NCI-H446 (cell line): ENCODE results near the gene RRAGD.

Source experiments
- DNase-seq, 2 experiments: peaks; one replicate each; lab custom pipeline; 2025; lab: John Stamatoyannopoulos, UW

RRAGD gene

GRCh38 chr6:89375427-89376267 lies 36.4 kb downstream of the RRAGD start:
- DNase-seq = peak in 1 of 2 experiments; percentile 41

GRCh38 chr6:89372506-89372901 lies 39.6 kb downstream of the RRAGD start:
- no peak for DNase-seq

DNA sequence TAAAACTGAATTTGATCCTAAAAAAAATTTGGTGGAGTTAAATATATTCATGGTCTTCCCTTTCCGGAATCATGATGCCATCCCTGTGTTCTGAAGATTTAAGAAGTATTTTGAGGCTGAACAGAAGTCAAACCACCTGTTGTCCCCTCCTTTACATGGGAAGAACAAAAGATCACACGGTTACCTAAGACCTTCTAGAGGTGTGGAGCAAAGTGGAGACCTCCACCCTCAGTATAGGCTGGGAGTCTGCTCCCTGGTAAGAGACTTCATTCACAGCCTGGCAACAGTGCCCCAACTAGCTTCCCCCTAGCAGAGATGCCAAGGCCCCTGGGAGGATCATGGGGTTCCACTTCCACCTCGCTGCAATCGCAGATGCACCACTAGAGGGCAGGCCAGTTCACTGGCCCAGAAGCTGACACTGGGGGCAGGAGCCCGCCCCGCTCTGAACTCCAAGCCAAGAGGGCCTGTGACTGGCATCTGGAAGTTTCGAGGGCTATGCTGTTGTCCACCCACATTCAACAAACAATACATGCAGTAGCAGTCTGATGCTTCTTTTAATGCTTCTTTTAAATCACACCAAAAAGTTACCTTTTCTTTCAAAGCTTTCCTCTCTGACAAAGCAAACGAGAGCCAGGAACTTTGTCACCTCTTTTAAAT lies 40.1 kb downstream of the RRAGD start:
- DNase-seq = peak; percentile 46 to 70

GRCh38 chr6:89368999-89369398 lies 43.1 kb downstream of the RRAGD start:
- no peak for DNase-seq

- peak; percentile 49 to 70 for DNase-seq
These were observed 44.0 kb downstream of the RRAGD start for GRCh38 chr6:89368107-89368506.

- DNase-seq = no peak
These were observed 47.5 kb downstream of the RRAGD start for GRCh38 chr6:89364586-89364985.

- no peak for DNase-seq
These were observed 50.9 kb downstream of the RRAGD start for GRCh38 chr6:89361171-89361570.

GRCh38 chr6:89360415-89360999 lies 51.6 kb downstream of the RRAGD start:
- DNase-seq = no peak

DNA sequence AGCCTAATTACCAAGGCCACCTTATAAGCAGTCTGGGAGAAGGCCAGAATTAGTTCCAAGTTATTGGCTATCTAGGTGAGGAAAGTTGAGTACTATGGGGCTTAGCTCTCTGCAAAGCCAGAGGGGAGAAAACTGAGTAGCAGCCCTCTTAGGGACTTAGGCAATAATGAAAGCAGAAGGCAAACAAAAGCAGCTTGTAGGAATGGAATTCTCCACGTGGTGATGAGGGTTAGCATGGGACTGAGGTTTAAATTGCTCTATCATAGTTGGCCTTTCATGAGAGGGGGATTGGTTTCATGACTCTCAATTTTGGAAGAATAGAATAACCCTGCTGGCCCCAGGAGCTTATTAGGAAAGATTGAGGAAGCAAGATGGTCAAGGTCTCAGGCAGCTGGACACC lies 52.5 kb downstream of the RRAGD start:
- no peak for DNase-seq

GRCh38 chr6:89357390-89357789 lies 54.7 kb downstream of the RRAGD start:
- no peak for DNase-seq

GRCh38 chr6:89356642-89357170 lies 55.4 kb downstream of the RRAGD start:
- DNase-seq = no peak

DNA sequence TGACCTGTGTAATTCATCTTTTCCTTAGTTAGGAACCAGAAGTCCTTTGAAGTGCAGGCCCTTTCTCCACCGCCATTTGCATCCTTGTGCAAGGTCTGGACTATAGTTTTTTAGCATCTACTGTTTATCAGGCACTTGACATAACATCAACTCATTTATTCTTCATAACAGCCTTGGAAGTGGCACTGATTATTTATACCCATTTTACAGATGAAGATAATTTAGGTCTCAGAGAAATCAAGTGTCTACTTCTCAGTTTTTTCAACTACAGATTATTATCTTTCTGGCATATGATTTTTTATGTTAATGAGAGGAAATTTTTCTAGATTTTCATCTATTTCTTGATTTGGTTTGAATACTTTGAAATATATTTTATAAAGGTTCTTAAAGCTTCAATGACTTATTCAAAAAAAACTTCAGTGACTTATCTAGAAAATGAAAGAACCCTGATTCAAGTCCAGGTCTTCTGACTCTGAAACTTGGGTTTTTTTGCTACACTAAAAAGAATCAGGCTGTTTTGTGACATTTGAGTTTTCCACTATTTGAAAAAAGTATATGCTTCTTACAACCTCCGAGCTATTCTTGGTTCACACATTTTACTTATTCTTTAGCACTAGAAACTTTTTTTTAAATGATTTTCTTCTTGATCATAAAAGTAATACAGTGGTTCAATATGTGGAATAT lies 56.4 kb downstream of the RRAGD start:
- no peak for DNase-seq

DNA sequence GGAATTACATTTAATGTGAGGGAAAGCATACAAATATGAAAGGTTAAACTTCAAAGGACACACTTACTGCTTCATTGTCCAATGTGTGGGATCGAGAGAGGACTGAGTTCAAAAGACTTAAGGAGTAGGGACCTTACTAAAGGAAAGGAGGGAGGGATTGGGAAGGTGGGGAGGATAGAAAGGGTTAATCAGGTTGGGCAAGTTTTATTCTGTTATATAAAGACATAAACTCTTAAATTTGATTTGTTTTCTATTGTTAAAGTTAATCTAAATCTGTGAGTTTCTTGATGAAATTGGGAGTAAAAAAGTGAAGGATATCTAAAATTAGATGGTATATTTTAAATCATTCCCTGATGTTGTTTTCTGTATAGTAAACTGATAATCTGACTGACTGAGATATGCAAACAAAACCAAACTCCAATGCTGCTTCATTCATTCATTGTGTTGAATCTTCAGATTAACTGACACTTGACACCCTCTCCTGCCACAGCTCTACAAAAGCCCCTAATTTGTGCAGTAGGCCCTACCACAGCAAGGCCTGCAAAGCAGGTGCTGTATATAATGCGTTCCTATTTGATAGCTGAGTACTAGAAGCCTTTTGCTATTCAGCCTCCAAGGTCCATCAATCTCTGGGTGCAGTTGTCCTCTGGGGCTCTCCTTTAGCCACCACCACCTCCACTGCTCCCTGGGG lies 58.2 kb downstream of the RRAGD start:
- DNase-seq = no peak

DNA sequence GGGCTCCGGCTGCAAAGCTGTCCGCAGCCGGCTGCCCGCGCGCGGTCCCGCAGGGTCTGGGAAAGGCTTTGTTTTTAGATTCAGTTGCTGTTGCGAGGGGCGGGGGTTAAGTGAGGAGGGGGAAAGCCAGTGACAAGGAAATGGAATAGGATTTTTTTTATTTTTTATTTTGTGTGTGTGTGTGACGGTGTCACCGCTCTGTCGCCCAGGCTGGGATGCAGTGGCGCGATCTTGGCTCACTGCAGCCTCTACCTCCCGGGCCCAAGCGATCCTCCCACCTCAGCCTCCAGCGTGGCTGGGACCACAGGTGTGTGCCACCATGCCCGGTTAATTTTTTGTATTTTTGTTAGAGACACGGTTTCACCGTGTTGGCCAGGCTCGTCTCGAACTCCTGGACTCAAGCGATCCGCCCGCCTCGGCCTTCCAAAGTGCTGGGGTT lies 58.9 kb downstream of the RRAGD start:
- DNase-seq = no peak

GRCh38 chr6:89352278-89353117 lies 59.6 kb downstream of the RRAGD start, which contains the start of gene UBE2J1:
Gene UBE2J1, minus strand, starts transcription at chr6:89352722. Its CDS starts 153 bp downstream, at chr6:89352569.
- DNase-seq = peak in 1 of 2 experiments; percentile 72

GRCh38 chr6:89351671-89352277 lies 60.3 kb downstream of the RRAGD start:
- DNase-seq = no peak

- DNase-seq = no peak
These were observed 61.6 kb downstream of the RRAGD start for GRCh38 chr6:89350281-89350966.

- DNase-seq = no peak
These were observed 63.7 kb downstream of the RRAGD start for GRCh38 chr6:89348372-89348771.

- DNase-seq = no peak
These were observed 64.2 kb downstream of the RRAGD start for GRCh38 chr6:89347825-89348224.
